ENCODE measurements around the gene CIRBP. TPM values are rescaled to one million over a fixed set of nuclear protein-coding genes. Genes with fewer than 3 reads are reported as not detected.

The CIRBP gene
- total RNA-seq, 1 donor from 2014 or later = 352 TPM

DNA sequence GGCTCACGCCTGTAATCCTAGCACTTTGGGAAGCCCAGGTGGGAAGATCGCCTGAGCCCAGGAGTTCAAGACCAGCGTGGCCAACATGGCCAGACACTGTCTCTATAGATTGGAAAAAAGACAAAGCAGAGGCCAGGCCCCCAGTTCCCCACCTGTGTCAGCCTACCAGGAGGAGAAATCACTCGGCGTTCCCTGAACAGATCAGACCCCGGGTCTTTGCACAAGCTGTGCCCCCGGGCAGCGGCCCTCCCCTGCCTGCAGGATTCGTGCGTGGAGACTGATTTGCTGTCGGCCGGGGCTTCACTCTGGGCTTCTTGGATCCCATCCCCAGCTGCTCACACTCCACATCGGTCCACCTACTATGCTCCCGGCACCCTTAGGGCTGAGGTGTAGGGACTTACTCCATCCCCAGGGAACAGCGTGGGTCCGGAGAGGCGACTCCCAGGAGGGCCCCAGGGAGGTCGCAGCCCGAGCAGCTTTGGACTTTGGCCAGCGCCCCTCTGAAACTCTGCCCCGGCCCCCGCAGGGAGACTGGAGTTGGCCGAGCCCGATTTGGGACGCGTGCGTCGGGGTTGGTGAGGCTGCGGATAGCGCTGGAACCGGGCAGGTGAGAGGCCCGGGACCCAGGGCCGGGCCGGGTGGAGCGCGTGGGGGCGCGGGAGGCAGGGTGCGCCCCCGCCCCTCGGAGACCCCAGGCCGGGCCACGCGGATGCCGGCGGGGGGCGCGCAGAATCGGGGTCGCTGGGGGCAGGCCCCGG is 16.0 kb downstream of the CIRBP start:
- peaks cover 65% of the 10 kb centered on the region for H3K27me3 ChIP-seq (ENCODE audit: low read depth)
- TF ChIP-seq, protein P1, sequence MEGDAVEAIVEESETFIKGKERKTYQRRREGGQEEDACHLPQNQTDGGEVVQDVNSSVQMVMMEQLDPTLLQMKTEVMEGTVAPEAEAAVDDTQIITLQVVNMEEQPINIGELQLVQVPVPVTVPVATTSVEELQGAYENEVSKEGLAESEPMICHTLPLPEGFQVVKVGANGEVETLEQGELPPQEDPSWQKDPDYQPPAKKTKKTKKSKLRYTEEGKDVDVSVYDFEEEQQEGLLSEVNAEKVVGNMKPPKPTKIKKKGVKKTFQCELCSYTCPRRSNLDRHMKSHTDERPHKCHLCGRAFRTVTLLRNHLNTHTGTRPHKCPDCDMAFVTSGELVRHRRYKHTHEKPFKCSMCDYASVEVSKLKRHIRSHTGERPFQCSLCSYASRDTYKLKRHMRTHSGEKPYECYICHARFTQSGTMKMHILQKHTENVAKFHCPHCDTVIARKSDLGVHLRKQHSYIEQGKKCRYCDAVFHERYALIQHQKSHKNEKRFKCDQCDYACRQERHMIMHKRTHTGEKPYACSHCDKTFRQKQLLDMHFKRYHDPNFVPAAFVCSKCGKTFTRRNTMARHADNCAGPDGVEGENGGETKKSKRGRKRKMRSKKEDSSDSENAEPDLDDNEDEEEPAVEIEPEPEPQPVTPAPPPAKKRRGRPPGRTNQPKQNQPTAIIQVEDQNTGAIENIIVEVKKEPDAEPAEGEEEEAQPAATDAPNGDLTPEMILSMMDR (IDR thresholded peaks at IDR 0.05) = no peak
- intact Hi-C loops (cut with DNase I) = no loop called here

DNA sequence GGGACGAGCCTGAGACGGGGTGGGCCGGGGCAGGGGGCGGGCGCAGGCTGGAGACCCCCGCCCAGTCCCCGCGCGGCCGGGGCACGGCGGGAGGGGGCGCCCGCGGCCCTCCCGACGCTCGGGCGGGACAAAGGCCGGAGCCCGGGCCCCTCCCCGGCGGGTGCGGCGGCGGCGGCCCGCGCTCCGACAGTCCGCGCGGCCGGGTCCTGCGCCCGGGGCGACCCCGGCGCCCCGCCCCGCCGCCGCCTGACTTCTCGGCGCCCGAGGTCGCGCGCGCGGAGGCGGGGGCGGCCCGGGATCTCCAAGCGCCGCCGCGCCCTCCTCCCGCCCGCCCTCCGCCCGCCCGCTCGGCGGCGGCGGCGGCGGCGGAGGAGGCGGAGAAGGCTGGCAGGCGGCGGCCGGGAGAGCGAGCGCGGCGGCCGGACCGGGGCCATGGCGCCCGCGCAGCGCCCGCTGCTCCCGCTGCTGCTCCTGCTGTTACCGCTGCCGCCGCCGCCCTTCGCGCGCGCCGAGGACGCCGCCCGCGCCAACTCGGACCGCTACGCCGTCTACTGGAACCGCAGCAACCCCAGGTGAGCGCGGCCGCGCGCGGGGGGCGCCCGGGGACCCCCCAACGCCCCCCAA is 16.7 kb downstream of the CIRBP start, which contains the start of gene EFNA2:
EFNA2 (plus strand) TSS at position 137 of the 624 bp plus-strand sequence; CDS start at position 433, 296 bp downstream.
- Histone ChIP-seq H3K36me3 (no peaks in the 10 kb centered on the region), H3K27me3 (ENCODE audit: low read depth) (peaks cover 72% of the 10 kb centered on the region), H3K27ac (no peak within 1 kb of the TSS), H3K4me3 (no peak within 1 kb of the TSS), H3K4me1 (no peaks in the 10 kb centered on the region), H3K9me3 (no peaks in the 10 kb centered on the region)
- no peak for DNase-seq
- TF ChIP-seq, protein P1 (IDR thresholded peaks at IDR 0.05) = no peak
- no peak for ATAC-seq
- intact Hi-C loops (cut with DNase I) = no loop called here

More for the DNA sequence above, 16.0 kb downstream of the CIRBP start:
- H3K4me3 ChIP-seq = no peak overlapping the region
- no peak for ATAC-seq
- no peaks in the 10 kb centered on the region for H3K4me1 ChIP-seq
- H3K9me3 ChIP-seq = no peaks in the 10 kb centered on the region
- no peak for DNase-seq
- no peaks in the 10 kb centered on the region for H3K36me3 ChIP-seq
- H3K27ac ChIP-seq = no peak overlapping the region

GRCh38 chr19:1286487-1287353 is 17.6 kb downstream of the CIRBP start:
- intact Hi-C loops (cut with DNase I) = no loop called here
- Histone ChIP-seq H3K27ac (no peak overlapping the region), H3K36me3 (no peaks in the 10 kb centered on the region), H3K4me1 (no peaks in the 10 kb centered on the region), H3K9me3 (no peaks in the 10 kb centered on the region), H3K4me3 (no peak overlapping the region), H3K27me3 (ENCODE audit: low read depth) (peaks cover 81% of the 10 kb centered on the region)
- no peak for DNase-seq
- no peak for ATAC-seq
- TF ChIP-seq, protein P1 (IDR thresholded peaks at IDR 0.05) = no peak

DNA sequence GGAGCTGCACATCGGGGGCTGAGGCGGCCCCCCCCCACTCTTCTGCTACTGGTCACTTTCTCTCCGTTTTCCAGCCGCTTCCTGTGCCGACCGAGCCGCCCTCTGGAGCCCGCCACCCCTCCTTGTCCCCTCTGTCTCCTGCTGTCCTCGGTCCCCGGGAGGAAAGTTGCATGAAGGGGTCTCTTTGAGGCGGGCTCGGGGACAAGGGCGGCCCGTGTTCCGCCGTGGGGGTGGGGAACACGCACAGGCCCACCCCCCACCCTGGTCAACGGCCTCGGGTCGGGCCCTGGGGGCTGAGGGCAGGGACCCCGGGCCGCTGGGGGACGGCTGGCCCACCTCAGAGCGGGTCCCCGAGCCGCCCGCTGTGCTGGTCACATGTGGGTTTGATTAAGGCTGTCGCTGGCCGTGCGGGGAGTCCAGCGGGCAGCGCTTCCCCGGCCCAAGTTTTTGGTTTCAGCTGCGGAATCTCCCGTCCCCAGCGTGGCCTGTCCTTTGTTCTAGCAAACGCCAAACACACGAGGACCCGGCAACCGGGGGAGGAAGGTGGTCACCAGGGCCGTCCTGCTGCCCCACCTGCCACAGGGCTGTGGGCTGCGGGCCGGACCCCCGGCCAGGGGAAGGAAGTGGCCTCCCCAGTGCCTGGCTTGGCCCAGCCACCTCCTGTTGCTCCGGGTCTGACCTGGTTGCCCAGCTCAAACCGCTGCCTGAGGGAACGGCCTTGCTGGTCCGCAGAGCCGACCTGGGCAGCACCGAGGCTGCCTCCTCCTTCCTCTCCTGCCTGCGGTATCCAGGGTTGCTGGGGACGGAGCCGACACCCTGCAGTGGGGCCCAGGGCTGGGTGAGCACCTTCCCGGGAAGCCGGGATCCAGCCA is 18.5 kb downstream of the CIRBP start:
- peaks cover 89% of the 10 kb centered on the region for H3K27me3 ChIP-seq (ENCODE audit: low read depth)
- no peak overlapping the region for H3K4me3 ChIP-seq
- ATAC-seq = no peak
- intact Hi-C loops (cut with DNase I) = no loop called here
- no peak overlapping the region for H3K27ac ChIP-seq
- TF ChIP-seq, protein P1 (IDR thresholded peaks at IDR 0.05) = no peak
- no peaks in the 10 kb centered on the region for H3K36me3 ChIP-seq
- no peak for DNase-seq
- H3K4me1 ChIP-seq = no peaks in the 10 kb centered on the region
- no peaks in the 10 kb centered on the region for H3K9me3 ChIP-seq

DNA sequence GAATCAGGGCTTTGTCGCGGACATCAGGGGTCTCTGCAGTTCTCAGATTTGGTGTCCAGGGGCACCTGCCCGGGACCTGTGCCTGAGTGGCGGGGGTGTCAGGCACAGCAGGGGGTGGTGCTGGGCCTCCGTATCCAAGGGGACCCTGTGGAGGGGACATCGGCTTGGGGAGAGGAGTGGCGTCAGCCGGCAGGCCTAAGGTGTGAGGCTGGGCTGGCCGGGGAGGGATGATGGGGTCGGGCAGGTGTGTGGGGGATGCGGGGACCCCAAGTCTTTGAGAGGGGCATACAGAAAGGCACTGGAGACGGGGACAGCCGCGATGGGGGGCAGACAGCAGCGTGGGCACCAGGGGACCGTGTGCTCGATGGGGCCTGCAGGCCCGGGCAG is 19.1 kb downstream of the CIRBP start:
- Histone ChIP-seq H3K27me3 (ENCODE audit: low read depth) (peaks cover 89% of the 10 kb centered on the region), H3K4me1 (no peaks in the 10 kb centered on the region), H3K36me3 (no peaks in the 10 kb centered on the region), H3K9me3 (no peaks in the 10 kb centered on the region), H3K27ac (no peak overlapping the region), H3K4me3 (no peak overlapping the region)
- DNase-seq = no peak
- no peak for ATAC-seq
- intact Hi-C loops (cut with DNase I) = no loop called here
- TF ChIP-seq, protein P1 (IDR thresholded peaks at IDR 0.05) = no peak

Measured in lower lobe of right lung (tissue), 2 donors.